Superior temporal gyrus (tissue), 1 donor: Measurements from ENCODE around the gene NCOA7.
"Not testable (repeated sequence)": the region's sequence is repeated elsewhere in the genome, so short reads cannot be mapped to it uniquely, and the experiment has no call there.

Experiments
- DNase-seq: peaks from one replicate; pipeline ENCODE4 v3.0.0-alpha.2; 2016; ENCODE audit errors: extremely low spot score

The NCOA7 gene

GRCh38 chr6:125918681-125919566 is 128.2 kb downstream of the NCOA7 start:
- DNase-seq: peak; percentile 41

GRCh38 chr6:125919618-125920017 is 128.9 kb downstream of the NCOA7 start:
- DNase-seq: no peak

GRCh38 chr6:125922322-125922860 is 131.6 kb downstream of the NCOA7 start:
- no peak for DNase-seq

GRCh38 chr6:125923366-125923877 is 132.7 kb downstream of the NCOA7 start:
- no peak for DNase-seq

GRCh38 chr6:125924169-125924568 is 133.4 kb downstream of the NCOA7 start:
- DNase-seq: no peak

- DNase-seq: no peak
Measured at GRCh38 chr6:125924697-125925358, 134.1 kb downstream of the NCOA7 start.

GRCh38 chr6:125926711-125927110 is 136.0 kb downstream of the NCOA7 start:
- no peak for DNase-seq

GRCh38 chr6:125927761-125928160 is 137.0 kb downstream of the NCOA7 start:
- no peak for DNase-seq

- no peak for DNase-seq
Measured at GRCh38 chr6:125930765-125931418, 140.1 kb downstream of the NCOA7 start.

- DNase-seq: no peak
Measured at GRCh38 chr6:125931733-125932450, 141.1 kb downstream of the NCOA7 start.

GRCh38 chr6:125932451-125932795 is 141.7 kb downstream of the NCOA7 start:
- DNase-seq: no peak

GRCh38 chr6:125935520-125935919 is 144.8 kb downstream of the NCOA7 start:
- not testable (repeated sequence) for DNase-seq

GRCh38 chr6:125939026-125939425 is 148.3 kb downstream of the NCOA7 start:
- no peak for DNase-seq

- no peak for DNase-seq
Measured at GRCh38 chr6:125939791-125940190, 149.0 kb downstream of the NCOA7 start.

GRCh38 chr6:125940247-125941041 is 149.7 kb downstream of the NCOA7 start:
- DNase-seq: no peak

- no peak for DNase-seq
Measured at GRCh38 chr6:125942672-125943527, 152.1 kb downstream of the NCOA7 start.

GRCh38 chr6:125943528-125944433 is 153.0 kb downstream of the NCOA7 start:
- no peak for DNase-seq

- peak; percentile 82 for DNase-seq
Measured at GRCh38 chr6:125944434-125944816, 153.7 kb downstream of the NCOA7 start.

- no peak for DNase-seq
Measured at GRCh38 chr6:125944896-125945295, 154.1 kb downstream of the NCOA7 start.
